ENCODE results near the gene IGF2. TPM values are rescaled to one million over a fixed set of nuclear protein-coding genes. Genes with fewer than 3 reads are reported as not detected.
A peak's percentile ranks its signal among the peaks of the same experiment; 100 is the strongest.

Gene IGF2
- total and polyA plus RNA-seq, 2 donors from 2014 or later = 10.2 to 30.5 TPM

DNA sequence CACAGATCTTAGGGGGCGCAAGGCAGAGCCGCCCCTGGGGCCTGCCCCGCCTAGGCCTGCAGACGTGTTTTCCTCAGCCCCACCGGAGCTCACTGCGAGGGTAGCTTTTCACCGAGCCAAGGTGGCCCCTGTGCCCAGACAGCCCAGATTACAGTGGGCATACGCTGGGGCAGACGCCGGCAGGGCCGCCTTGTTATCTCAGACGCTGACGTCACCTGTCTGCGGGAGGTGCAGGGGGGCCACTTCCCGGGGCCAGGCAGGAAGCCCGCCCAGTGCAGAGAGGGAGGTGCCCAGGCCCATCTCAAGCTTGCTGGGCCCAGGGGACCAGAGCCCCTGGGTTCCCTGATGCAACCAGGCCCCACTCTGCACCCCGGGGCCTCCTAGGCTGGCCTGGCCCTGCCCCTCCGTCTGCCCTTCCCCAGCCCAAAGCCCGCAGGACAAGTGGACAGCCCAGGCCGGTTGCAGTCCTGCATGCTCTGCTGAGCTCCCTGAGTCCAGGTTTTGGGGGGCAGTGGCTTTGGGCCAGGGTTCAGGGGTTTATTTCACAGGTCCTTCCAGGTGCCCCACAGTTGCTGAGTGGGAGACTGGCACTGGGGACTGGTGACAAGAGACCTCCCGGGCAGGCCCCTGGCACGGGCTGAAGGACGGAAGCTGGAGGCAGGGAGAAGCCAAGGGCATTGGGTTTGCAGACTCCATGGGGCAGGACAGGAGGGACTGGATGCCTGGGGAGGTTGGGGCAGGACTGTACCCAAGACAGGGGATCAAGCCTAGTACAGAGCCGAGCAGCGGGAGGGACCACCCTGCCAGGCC lies 38.6 kb downstream of the IGF2 start:
- FAIRE-seq (no peak), DNase-seq (peak in 2 of 5 donors; percentile 36 to 81)
- TF ChIP-seq, protein P1, sequence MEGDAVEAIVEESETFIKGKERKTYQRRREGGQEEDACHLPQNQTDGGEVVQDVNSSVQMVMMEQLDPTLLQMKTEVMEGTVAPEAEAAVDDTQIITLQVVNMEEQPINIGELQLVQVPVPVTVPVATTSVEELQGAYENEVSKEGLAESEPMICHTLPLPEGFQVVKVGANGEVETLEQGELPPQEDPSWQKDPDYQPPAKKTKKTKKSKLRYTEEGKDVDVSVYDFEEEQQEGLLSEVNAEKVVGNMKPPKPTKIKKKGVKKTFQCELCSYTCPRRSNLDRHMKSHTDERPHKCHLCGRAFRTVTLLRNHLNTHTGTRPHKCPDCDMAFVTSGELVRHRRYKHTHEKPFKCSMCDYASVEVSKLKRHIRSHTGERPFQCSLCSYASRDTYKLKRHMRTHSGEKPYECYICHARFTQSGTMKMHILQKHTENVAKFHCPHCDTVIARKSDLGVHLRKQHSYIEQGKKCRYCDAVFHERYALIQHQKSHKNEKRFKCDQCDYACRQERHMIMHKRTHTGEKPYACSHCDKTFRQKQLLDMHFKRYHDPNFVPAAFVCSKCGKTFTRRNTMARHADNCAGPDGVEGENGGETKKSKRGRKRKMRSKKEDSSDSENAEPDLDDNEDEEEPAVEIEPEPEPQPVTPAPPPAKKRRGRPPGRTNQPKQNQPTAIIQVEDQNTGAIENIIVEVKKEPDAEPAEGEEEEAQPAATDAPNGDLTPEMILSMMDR (IDR thresholded peaks at IDR 0.05; ENCODE audit: borderline replicate concordance, extremely low read depth, insufficient read depth) = no peak
- no peaks in the 10 kb centered on the region for H3K9me3 ChIP-seq (ENCODE audit: control insufficient read depth in 2 of 3, insufficient read depth in 1 of 3, low read length in 3 of 3)
- H3K4me3 ChIP-seq (ENCODE audit: low read length in 3 of 3) = no peak overlapping the region
- H3K27ac ChIP-seq (ENCODE audit: low read depth in 2 of 2, low read length in 2 of 2) = no peak overlapping the region
- H3K4me1 ChIP-seq (ENCODE audit: control insufficient read depth in 2 of 3, insufficient read depth in 2 of 3, low read depth in 1 of 3, low read length in 3 of 3) = peaks cover 0 to 10% (median 0%) of the 10 kb centered on the region in 3 donors
- H3K27me3 ChIP-seq (ENCODE audit: control insufficient read depth, insufficient read depth, low read length) = no peaks in the 10 kb centered on the region
- no peak overlapping the region for H3K9ac ChIP-seq (ENCODE audit: low read length in 3 of 3)
- intact Hi-C loops (cut with DNase I) = no loop called here
- no peaks in the 10 kb centered on the region for H3K36me3 ChIP-seq (ENCODE audit: control insufficient read depth in 2 of 3, insufficient read depth in 3 of 3, low read length in 3 of 3)

- DNase-seq (peak in 4 of 5 donors; percentile 56 to 75 (median 62)), FAIRE-seq (no peak)
- Histone ChIP-seq H3K36me3 (ENCODE audit: control insufficient read depth in 2 of 3, insufficient read depth in 3 of 3, low read length in 3 of 3) (no peaks in the 10 kb centered on the region), H3K9me3 (ENCODE audit: control insufficient read depth in 2 of 3, insufficient read depth in 1 of 3, low read length in 3 of 3) (no peaks in the 10 kb centered on the region), H3K9ac (ENCODE audit: low read length in 3 of 3) (no peak overlapping the region), H3K4me1 (ENCODE audit: control insufficient read depth in 2 of 3, insufficient read depth in 2 of 3, low read depth in 1 of 3, low read length in 3 of 3) (peaks cover 0 to 10% (median 0%) of the 10 kb centered on the region in 3 donors), H3K4me3 (ENCODE audit: low read length in 3 of 3) (no peak overlapping the region), H3K27ac (ENCODE audit: low read depth in 2 of 2, low read length in 2 of 2) (no peak overlapping the region), H3K27me3 (ENCODE audit: control insufficient read depth, insufficient read depth, low read length) (no peaks in the 10 kb centered on the region)
- intact Hi-C loops (cut with DNase I) = no loop called here
- TF ChIP-seq, protein P1 (IDR thresholded peaks at IDR 0.05; ENCODE audit: borderline replicate concordance, extremely low read depth, insufficient read depth) = no peak
These were observed 39.5 kb downstream of the IGF2 start for GRCh38 chr11:2099516-2100349.

DNA sequence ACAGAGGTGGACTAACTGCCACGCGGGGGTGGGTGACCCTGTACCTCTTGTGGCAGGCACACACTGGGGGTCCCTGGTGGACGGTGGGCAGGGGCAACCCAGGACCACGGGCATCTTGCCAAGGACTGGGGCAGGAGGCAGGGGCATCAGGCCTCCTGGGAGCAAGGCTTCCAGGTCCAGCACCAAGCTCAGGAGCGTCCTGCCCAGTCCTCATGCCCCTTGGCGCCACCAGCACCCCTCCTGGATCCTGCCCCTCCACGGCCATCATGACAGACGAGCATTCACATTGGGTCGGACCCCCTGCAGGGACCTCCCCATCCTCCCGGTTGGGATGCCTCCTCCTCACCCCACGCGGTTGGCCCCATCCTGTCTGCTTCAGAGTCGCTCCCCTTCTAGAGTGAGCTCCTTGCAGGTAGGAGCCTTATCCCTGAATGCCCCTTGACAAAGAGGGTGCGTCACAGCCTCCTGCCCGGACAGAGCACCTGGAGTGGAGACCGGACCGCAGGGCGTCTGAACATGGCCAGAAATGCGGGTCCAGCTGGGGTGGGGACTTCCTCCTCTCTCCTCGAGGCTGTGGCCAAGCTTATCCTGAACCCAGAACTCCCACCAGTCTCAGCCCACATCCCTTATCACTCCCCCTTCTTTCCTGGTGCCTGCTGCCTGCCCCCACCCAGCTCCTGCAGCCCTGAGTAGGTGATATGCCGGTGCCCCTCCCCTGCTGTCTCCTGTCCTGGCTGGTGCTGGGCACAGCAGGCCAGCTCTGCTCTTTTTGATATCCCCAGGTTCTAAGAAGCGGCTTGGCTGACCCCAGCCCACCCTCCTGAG lies 40.3 kb downstream of the IGF2 start:
- H3K27me3 ChIP-seq (ENCODE audit: control insufficient read depth, insufficient read depth, low read length) = no peaks in the 10 kb centered on the region
- no peaks in the 10 kb centered on the region for H3K9me3 ChIP-seq (ENCODE audit: control insufficient read depth in 2 of 3, insufficient read depth in 1 of 3, low read length in 3 of 3)
- DNase-seq (peak in 1 of 5 donors; percentile 73), FAIRE-seq (no peak)
- H3K9ac ChIP-seq (ENCODE audit: low read length in 3 of 3) = no peak overlapping the region
- H3K27ac ChIP-seq (ENCODE audit: low read depth in 2 of 2, low read length in 2 of 2) = no peak overlapping the region
- intact Hi-C loops (cut with DNase I) = no loop called here
- H3K4me3 ChIP-seq (ENCODE audit: low read length in 3 of 3) = no peak overlapping the region
- H3K36me3 ChIP-seq (ENCODE audit: control insufficient read depth in 2 of 3, insufficient read depth in 3 of 3, low read length in 3 of 3) = no peaks in the 10 kb centered on the region
- TF ChIP-seq, protein P1 (IDR thresholded peaks at IDR 0.05; ENCODE audit: borderline replicate concordance, extremely low read depth, insufficient read depth) = no peak
- H3K4me1 ChIP-seq (ENCODE audit: control insufficient read depth in 2 of 3, insufficient read depth in 2 of 3, low read depth in 1 of 3, low read length in 3 of 3) = peaks cover 0 to 10% (median 0%) of the 10 kb centered on the region in 3 donors
